ENCODE measurements around the gene CHD2. TPM values are rescaled to one million over a fixed set of nuclear protein-coding genes. Genes with fewer than 3 reads are reported as not detected.

CHD2 gene
- total RNA-seq, 1 donor from 2014 or later: 100 TPM

- no peak overlapping the region for H3K4me3 ChIP-seq
- H3K27ac ChIP-seq: no peak overlapping the region
- no peak for DNase-seq (ENCODE audit: extremely low spot score in 2 of 2)
- intact Hi-C loops (cut with DNase I): no loop called here
- peaks cover 0 to 37% of the 10 kb centered on the region in 2 donors for H3K36me3 ChIP-seq
- H3K4me1 ChIP-seq: peaks cover 48% of the 10 kb centered on the region
- no peaks in the 10 kb centered on the region for H3K27me3 ChIP-seq
- no peaks in the 10 kb centered on the region for H3K9me3 ChIP-seq
- TF ChIP-seq POLR2AphosphoS5 (IDR thresholded peaks at IDR 0.05; ENCODE audit: insufficient read depth in 1 of 2, low read depth in 1 of 2) (no peak), CTCF (IDR thresholded peaks at IDR 0.05) (no peak)
Measured at GRCh38 chr15:92897620-92898019, 2.5 kb upstream of the CHD2 start.

- Histone ChIP-seq H3K4me1 (peaks cover 59% of the 10 kb centered on the region), H3K27me3 (no peaks in the 10 kb centered on the region), H3K27ac (peak overlapping the region; percentile 97), H3K9me3 (no peaks in the 10 kb centered on the region), H3K4me3 (no peak overlapping the region), H3K36me3 (peaks cover 0 to 22% of the 10 kb centered on the region in 2 donors)
- intact Hi-C loops (cut with DNase I): no loop called here
- TF ChIP-seq CTCF (IDR thresholded peaks at IDR 0.05) (no peak), POLR2AphosphoS5 (IDR thresholded peaks at IDR 0.05; ENCODE audit: insufficient read depth in 1 of 2, low read depth in 1 of 2) (no peak), POLR2A (IDR thresholded peaks at IDR 0.05) (no peak)
- no peak for DNase-seq (ENCODE audit: extremely low spot score in 2 of 2)
Measured at GRCh38 chr15:92898988-92899582, 1.0 kb upstream of the CHD2 start.

- H3K27me3 ChIP-seq: no peaks in the 10 kb centered on the region
- peak overlapping the region; percentile 50 to 55 for H3K4me3 ChIP-seq
- intact Hi-C loops (cut with DNase I): no loop called here
- DNase-seq (ENCODE audit: extremely low spot score in 2 of 2): no peak
- H3K4me1 ChIP-seq: peaks cover 58% of the 10 kb centered on the region
- no peaks in the 10 kb centered on the region for H3K9me3 ChIP-seq
- H3K36me3 ChIP-seq: peaks cover 0 to 18% of the 10 kb centered on the region in 2 donors
- no peak for TF ChIP-seq POLR2A (IDR thresholded peaks at IDR 0.05)
- no peak for TF ChIP-seq POLR2AphosphoS5 (IDR thresholded peaks at IDR 0.05; ENCODE audit: insufficient read depth in 1 of 2, low read depth in 1 of 2)
- TF ChIP-seq CTCF (IDR thresholded peaks at IDR 0.05): no peak
- peak overlapping the region; percentile 97 for H3K27ac ChIP-seq
Measured at GRCh38 chr15:92899601-92899947, 550 bp upstream of the CHD2 start.

GRCh38 chr15:92900731-92901071 is 577 bp downstream of the CHD2 start:
- H3K36me3 ChIP-seq: peaks cover 0 to 11% of the 10 kb centered on the region in 2 donors
- intact Hi-C loops (cut with DNase I): loop anchor here (5.0 kb wide), 2 partner anchors 78 to 93 kb away; no protein-coding TSS in a partner anchor
- H3K27ac ChIP-seq: peak overlapping the region; percentile 97
- no peaks in the 10 kb centered on the region for H3K9me3 ChIP-seq
- peak overlapping the region; percentile 50 to 55 for H3K4me3 ChIP-seq
- H3K27me3 ChIP-seq: no peaks in the 10 kb centered on the region
- DNase-seq (ENCODE audit: extremely low spot score in 2 of 2): no peak
- peaks cover 57% of the 10 kb centered on the region for H3K4me1 ChIP-seq
- TF ChIP-seq POLR2A (IDR thresholded peaks at IDR 0.05) (no peak), CTCF (IDR thresholded peaks at IDR 0.05) (no peak), POLR2AphosphoS5 (IDR thresholded peaks at IDR 0.05; ENCODE audit: insufficient read depth in 1 of 2, low read depth in 1 of 2) (no peak)

DNA sequence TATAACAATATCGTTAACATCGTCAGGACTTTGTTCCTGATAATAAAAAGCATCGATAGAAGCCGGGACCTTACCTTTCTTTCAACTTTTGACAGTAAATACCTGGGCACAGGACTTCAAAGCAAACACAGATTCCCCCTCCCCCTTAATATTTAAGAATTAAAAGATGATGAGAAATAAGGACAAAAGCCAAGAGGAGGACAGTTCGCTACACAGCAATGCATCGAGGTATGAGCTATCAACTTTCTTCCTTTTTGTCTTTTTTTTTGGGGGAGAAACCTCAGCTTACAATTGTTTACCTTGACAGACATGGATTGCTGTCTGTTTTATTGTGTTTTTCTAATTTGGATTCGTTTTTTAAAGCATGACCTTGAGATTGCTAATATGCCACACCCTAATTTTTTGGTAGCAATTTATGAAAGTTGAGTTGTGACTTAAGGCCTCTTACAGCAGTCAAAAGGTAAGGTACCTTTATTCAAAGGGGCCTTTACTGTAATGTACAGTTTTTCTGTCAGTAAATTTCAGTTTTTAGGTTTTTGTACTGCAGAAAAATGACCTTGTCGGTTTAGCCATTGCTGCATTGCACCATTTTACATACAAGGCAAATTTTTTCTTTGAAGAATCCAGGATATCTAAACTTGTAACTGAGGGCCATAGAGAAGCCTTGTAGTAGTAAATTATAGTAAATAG is 1.1 kb downstream of the CHD2 start:
- Histone ChIP-seq H3K27me3 (no peaks in the 10 kb centered on the region), H3K27ac (peak overlapping the region; percentile 97), H3K4me1 (peaks cover 57% of the 10 kb centered on the region), H3K36me3 (peaks cover 0 to 11% of the 10 kb centered on the region in 2 donors), H3K4me3 (peak overlapping the region; percentile 50 to 55), H3K9me3 (no peaks in the 10 kb centered on the region)
- intact Hi-C loops (cut with DNase I): loop anchor here (5.0 kb wide), 2 partner anchors 79 to 94 kb away; no protein-coding TSS in a partner anchor
- DNase-seq (ENCODE audit: extremely low spot score in 2 of 2): no peak
- TF ChIP-seq POLR2A (IDR thresholded peaks at IDR 0.05) (no peak), CTCF (IDR thresholded peaks at IDR 0.05) (no peak), POLR2AphosphoS5 (IDR thresholded peaks at IDR 0.05; ENCODE audit: insufficient read depth in 1 of 2, low read depth in 1 of 2) (peak in 1 of 2 donors; percentile 7)
